Panc1 (cell line): ENCODE data around the gene GRM4. TPM values are rescaled to one million over a fixed set of nuclear protein-coding genes. Genes with fewer than 3 reads are reported as not detected.

Experiments
- ATAC-seq: fragments of 200-7000 bp; cut with Tn5 transposase; 2 replicates; pipeline ENCODE4 v1.9.1; 2020; ENCODE audit warnings: mild to moderate bottlenecking, moderate library complexity
- BruUV-seq: library from RNA; stranded (reverse); fragments of 400-500 nt; replicated peaks from 2 replicates; lab custom pipeline; 2021; lab: Mats Ljungman, UMichigan
- CTCF ChIA-PET: fragments of 300-600 bp; sonication (Branson Sonifier 250); formaldehyde crosslinking; loops from one replicate; lab custom pipeline; 2022; ENCODE audit warnings: antibody characterized with exemption; lab: Charles Lee
- POLR2A ChIA-PET: fragments of 300-600 bp; sonication (Branson Sonifier 250); formaldehyde crosslinking; loops from one replicate; lab custom pipeline; 2022; ENCODE audit warnings: antibody characterized with exemption; lab: Charles Lee
- DNase-seq: peaks from one replicate; pipeline ENCODE4 v3.0.0-alpha.2; 2010; ENCODE audit warnings: low read depth, low spot score
- H3K27ac ChIP-seq: 2 replicates; pipeline ENCODE4 v1.5.1; 2011; ENCODE audit warnings: mild to moderate bottlenecking, low read length, inconsistent platforms
- H3K27me3 ChIP-seq: fragments of 200-500 bp; sonication (Bioruptor generic); 2 replicates; pipeline ENCODE4 v1.6.0; 2014; ENCODE audit warnings: low read length, inconsistent platforms; ENCODE audit not compliant: control insufficient read depth, insufficient read depth
- H3K36me3 ChIP-seq: fragments of 200-500 bp; sonication (Bioruptor generic); 2 replicates; pipeline ENCODE4 v1.5.1; 2014; ENCODE audit warnings: inconsistent platforms, mild to moderate bottlenecking, low read length, moderate library complexity; ENCODE audit not compliant: control insufficient read depth, insufficient read depth
- H3K4me1 ChIP-seq: 2 replicates; pipeline ENCODE4 v1.5.1; 2011; ENCODE audit warnings: inconsistent platforms, mild to moderate bottlenecking, low read length, moderate library complexity; ENCODE audit not compliant: control insufficient read depth, insufficient read depth
- H3K4me3 ChIP-seq, 2 experiments: 2 replicates each; pipeline ENCODE4 v1.5.1; 2011 to 2012; ENCODE audit warnings: low read depth in 2 of 2, low read length in 2 of 2, mild to moderate bottlenecking in 2 of 2, inconsistent platforms in 1 of 2, moderate library complexity in 1 of 2
- H3K9me3 ChIP-seq: fragments of 200-500 bp; sonication (Bioruptor generic); 2 replicates; pipeline ENCODE4 v1.5.1; 2014; ENCODE audit warnings: low read depth, mild to moderate bottlenecking, inconsistent platforms, low read length, moderate library complexity; ENCODE audit not compliant: control insufficient read depth, insufficient read depth
- POLR2AphosphoS5 ChIP-seq: IDR thresholded peaks from 2 replicates; pipeline ENCODE4 v1.6.1; 2012; ENCODE audit warnings: mild to moderate bottlenecking, low read depth, low read length, moderate library complexity
- SIN3A ChIP-seq: IDR thresholded peaks from 2 replicates; pipeline ENCODE4 v1.6.1; 2012; ENCODE audit warnings: low read depth, mild to moderate bottlenecking, low read length, moderate library complexity, borderline replicate concordance; ENCODE audit not compliant: insufficient read depth
- TCF7L2 ChIP-seq: IDR thresholded peaks from 2 replicates; pipeline ENCODE4 v1.6.1; 2011; ENCODE audit warnings: mild to moderate bottlenecking, low read depth, low read length, inconsistent platforms
- in situ Hi-C: cut with HindIII; loops from 2 replicates; pipeline ENCODE4 v1.10.0; 2016; ENCODE audit warnings: low sequenced_read_pairs, low pct_unique_long_range_greater_than_20kb
- intact Hi-C: fragments of 100-400 bp; cut with micrococcal nuclease; formaldehyde crosslinking; loops from one replicate; pipeline ENCODE4 v1.10.0; 2022; ENCODE audit not compliant: unreplicated experiment
- total RNA-seq: library from RNA; stranded (reverse); gene quantifications from one replicate; pipeline ENCODE4 v1.2.1, GENCODE V29; 2021; ENCODE audit not compliant: unreplicated experiment
- TF ChIP-seq, protein P1 (sequence below): fragments of 450-650 bp; IDR thresholded peaks from 2 replicates; pipeline ENCODE4 v1.5.1; 2017; ENCODE audit warnings: mild to moderate bottlenecking
- TF ChIP-seq, protein P2 (sequence below), 2 experiments: IDR thresholded peaks; 2 replicates each; pipeline ENCODE4 v1.6.1; 2011 to 2012; ENCODE audit warnings: low read depth in 2 of 2, control low read depth in 1 of 2, low read length in 1 of 2, mild to moderate bottlenecking in 1 of 2, moderate library complexity in 1 of 2; ENCODE audit not compliant: insufficient read depth in 1 of 2

Gene GRM4
- total RNA-seq, 1 experiment from 2014 or later, result 1.3 TPM

DNA sequence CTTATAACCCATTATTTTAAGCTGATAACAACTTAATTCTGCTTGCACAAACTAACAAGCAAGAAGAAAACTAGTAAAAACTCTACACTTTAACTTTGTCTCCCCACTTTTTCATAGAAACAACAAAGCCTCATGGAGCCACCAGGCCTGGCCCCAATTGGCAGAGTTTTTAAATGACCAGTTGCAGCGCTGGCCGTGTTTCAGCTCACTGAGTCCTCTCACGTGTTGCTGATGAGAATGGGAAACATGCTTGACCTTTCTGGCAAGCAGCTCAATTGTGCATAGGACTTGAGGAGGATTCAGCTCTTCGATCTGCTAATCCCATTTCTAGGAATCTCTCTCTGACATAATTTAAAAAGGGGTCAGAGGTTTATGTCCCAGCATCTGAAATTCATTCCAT lies 24.5 kb upstream of the GRM4 start:
- no TSS peak for BruUV-seq
- in situ Hi-C loops, result no loop called here

DNA sequence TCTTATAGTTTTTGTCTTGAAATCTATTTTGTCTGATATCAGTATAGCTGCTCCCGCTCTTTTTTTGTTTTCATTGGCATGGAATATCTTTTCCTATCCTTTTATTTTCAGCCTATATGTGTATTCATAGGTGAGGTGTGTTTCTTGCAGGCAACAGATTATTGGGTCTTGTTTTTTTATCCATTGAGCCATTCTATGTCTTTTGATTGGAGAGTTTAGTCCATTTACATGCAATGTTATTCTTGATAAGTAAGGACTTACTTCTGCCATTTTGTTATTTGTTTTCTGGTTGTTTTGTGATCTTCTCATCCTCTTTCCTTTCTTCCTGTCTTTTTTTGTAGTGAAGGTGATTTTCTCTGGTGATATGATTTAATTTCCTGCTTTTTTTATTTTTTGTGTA lies 24.0 kb upstream of the GRM4 start:
- intact Hi-C loops, result loop anchor here (5.0 kb wide), 1 partner anchor 247 kb away; no protein-coding TSS in a partner anchor
- no peaks in the 10 kb centered on the region for H3K9me3 ChIP-seq
- no peak overlapping the region for H3K27ac ChIP-seq
- ATAC-seq (no peak), DNase-seq (no peak)
- in situ Hi-C loops, result no loop called here
- H3K4me1 ChIP-seq, result no peaks in the 10 kb centered on the region
- TF ChIP-seq, protein P1, sequence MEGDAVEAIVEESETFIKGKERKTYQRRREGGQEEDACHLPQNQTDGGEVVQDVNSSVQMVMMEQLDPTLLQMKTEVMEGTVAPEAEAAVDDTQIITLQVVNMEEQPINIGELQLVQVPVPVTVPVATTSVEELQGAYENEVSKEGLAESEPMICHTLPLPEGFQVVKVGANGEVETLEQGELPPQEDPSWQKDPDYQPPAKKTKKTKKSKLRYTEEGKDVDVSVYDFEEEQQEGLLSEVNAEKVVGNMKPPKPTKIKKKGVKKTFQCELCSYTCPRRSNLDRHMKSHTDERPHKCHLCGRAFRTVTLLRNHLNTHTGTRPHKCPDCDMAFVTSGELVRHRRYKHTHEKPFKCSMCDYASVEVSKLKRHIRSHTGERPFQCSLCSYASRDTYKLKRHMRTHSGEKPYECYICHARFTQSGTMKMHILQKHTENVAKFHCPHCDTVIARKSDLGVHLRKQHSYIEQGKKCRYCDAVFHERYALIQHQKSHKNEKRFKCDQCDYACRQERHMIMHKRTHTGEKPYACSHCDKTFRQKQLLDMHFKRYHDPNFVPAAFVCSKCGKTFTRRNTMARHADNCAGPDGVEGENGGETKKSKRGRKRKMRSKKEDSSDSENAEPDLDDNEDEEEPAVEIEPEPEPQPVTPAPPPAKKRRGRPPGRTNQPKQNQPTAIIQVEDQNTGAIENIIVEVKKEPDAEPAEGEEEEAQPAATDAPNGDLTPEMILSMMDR, result no peak
- TF ChIP-seq, protein P2, sequence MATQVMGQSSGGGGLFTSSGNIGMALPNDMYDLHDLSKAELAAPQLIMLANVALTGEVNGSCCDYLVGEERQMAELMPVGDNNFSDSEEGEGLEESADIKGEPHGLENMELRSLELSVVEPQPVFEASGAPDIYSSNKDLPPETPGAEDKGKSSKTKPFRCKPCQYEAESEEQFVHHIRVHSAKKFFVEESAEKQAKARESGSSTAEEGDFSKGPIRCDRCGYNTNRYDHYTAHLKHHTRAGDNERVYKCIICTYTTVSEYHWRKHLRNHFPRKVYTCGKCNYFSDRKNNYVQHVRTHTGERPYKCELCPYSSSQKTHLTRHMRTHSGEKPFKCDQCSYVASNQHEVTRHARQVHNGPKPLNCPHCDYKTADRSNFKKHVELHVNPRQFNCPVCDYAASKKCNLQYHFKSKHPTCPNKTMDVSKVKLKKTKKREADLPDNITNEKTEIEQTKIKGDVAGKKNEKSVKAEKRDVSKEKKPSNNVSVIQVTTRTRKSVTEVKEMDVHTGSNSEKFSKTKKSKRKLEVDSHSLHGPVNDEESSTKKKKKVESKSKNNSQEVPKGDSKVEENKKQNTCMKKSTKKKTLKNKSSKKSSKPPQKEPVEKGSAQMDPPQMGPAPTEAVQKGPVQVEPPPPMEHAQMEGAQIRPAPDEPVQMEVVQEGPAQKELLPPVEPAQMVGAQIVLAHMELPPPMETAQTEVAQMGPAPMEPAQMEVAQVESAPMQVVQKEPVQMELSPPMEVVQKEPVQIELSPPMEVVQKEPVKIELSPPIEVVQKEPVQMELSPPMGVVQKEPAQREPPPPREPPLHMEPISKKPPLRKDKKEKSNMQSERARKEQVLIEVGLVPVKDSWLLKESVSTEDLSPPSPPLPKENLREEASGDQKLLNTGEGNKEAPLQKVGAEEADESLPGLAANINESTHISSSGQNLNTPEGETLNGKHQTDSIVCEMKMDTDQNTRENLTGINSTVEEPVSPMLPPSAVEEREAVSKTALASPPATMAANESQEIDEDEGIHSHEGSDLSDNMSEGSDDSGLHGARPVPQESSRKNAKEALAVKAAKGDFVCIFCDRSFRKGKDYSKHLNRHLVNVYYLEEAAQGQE (IDR thresholded peaks at IDR 0.05; ENCODE audit: insufficient read depth in 1 of 2, low read depth in 2 of 2, low read length in 1 of 2), result no peak
- no TSS peak for BruUV-seq
- H3K36me3 ChIP-seq, result no peaks in the 10 kb centered on the region
- ChIA-PET CTCF (interaction anchor here (0.7 kb wide), 1 partner anchor 27 kb away, joined by 3 read pairs; no protein-coding TSS in a partner anchor), POLR2A (no interaction called here)
- H3K27me3 ChIP-seq, result no peaks in the 10 kb centered on the region
- H3K4me3 ChIP-seq, result no peak overlapping the region

More for the DNA sequence above, 24.5 kb upstream of the GRM4 start:
- POLR2A ChIA-PET, result no interaction called here
- Histone ChIP-seq H3K4me1 (no peaks in the 10 kb centered on the region), H3K36me3 (no peaks in the 10 kb centered on the region), H3K27me3 (no peaks in the 10 kb centered on the region), H3K4me3 (no peak overlapping the region), H3K9me3 (no peaks in the 10 kb centered on the region), H3K27ac (no peak overlapping the region)
- no peak for TF ChIP-seq TCF7L2
- TF ChIP-seq, protein P2 (IDR thresholded peaks at IDR 0.05; ENCODE audit: insufficient read depth in 1 of 2, low read depth in 2 of 2, low read length in 1 of 2), result no peak
- TF ChIP-seq, protein P1, result no peak
- TF ChIP-seq POLR2AphosphoS5, result no peak
- TF ChIP-seq SIN3A, result no peak
- ATAC-seq (no peak), DNase-seq (no peak)
- intact Hi-C loops, result no loop called here
- CTCF ChIA-PET, result interaction anchor here (0.7 kb wide), 1 partner anchor 28 kb away, joined by 3 read pairs; no protein-coding TSS in a partner anchor
